SK-N-MC (cell line): ENCODE results near the gene NUP62.

ENCODE experiments used
- EZH2 ChIP-seq: fragments of 200-600 bp; sonication (generic); IDR thresholded peaks from one replicate; pipeline ENCODE4 v1.6.1; 2017; ENCODE audit warnings: antibody characterized with exemption
- FOXP2 ChIP-seq: optimal IDR thresholded peaks from 2 replicates; pipeline ENCODE3; 2011; ENCODE audit warnings: mild to moderate bottlenecking, moderate library complexity; ENCODE audit not compliant: insufficient read depth; ENCODE audit errors: extremely low read length, control extremely low read depth
- POLR2AphosphoS5 ChIP-seq: IDR thresholded peaks from 2 replicates; pipeline ENCODE4 v1.6.1; 2012; ENCODE audit warnings: mild to moderate bottlenecking, low read depth, low read length, borderline replicate concordance

GRCh38 chr19:49895566-49896297 is 33.6 kb downstream of the NUP62 start:
- TF ChIP-seq POLR2AphosphoS5 (no peak), EZH2 (no peak), FOXP2 (no peak)
